ENCODE measurements around the gene A1BG.

GRCh38 chr19:58351990-58352755, 1.1 kb downstream of the A1BG start:
- TF ChIP-seq POLR2AphosphoS5 (IDR thresholded peaks at IDR 0.05; ENCODE audit: low read depth, low read length) (no peak), POLR2A (IDR thresholded peaks at IDR 0.05; ENCODE audit: low read depth, low read length) (no peak), TAF1 (IDR thresholded peaks at IDR 0.05; ENCODE audit: low read depth, low read length) (no peak), SPI1 (IDR thresholded peaks at IDR 0.05; ENCODE audit: low read depth, low read length) (no peak), POU2F2 (IDR thresholded peaks at IDR 0.05; ENCODE audit: low read depth, low read length) (no peak), PAX5 (IDR thresholded peaks at IDR 0.05; ENCODE audit: insufficient read depth, low read length, severe bottlenecking) (no peak)
